Tibial artery (tissue), 4 donors: Measurements from ENCODE around the gene MBTPS1.

Experiments used
- DNase-seq, 2 donors: peaks; one replicate each; pipeline ENCODE4 v3.0.0-alpha.2; 2019
- H3K27ac ChIP-seq, 2 donors: fragments of 200-600 bp; sonication (generic) in 1 of 2; 1 replicate in 1 of 2; 2 replicates in 1 of 2; pipeline ENCODE4 v1.5.1; 2018 to 2019; ENCODE audit warnings: mild to moderate bottlenecking in 1 of 2
- H3K27me3 ChIP-seq, 2 donors: fragments of 200-600 bp; sonication (generic) in 1 of 2; one replicate each; pipeline versions ENCODE4 v1.5.1 to v1.6.0; 2016 to 2019
- H3K36me3 ChIP-seq, 3 donors: fragments of 200-600 bp; sonication (generic) in 2 of 3; one replicate each; pipeline ENCODE4 v1.5.1; 2016 to 2019; ENCODE audit warnings: mild to moderate bottlenecking in 2 of 3
- H3K4me1 ChIP-seq, 4 donors: fragments of 200-600 bp; sonication (generic) in 2 of 4; 1 replicate in 3 of 4; 2 replicates in 1 of 4; pipeline ENCODE4 v1.5.1; 2016 to 2019
- H3K4me3 ChIP-seq, 2 donors: fragments of 200-600 bp; sonication (generic) in 1 of 2; 1 replicate in 1 of 2; 2 replicates in 1 of 2; pipeline ENCODE4 v1.5.1; 2018 to 2019; ENCODE audit warnings: mild to moderate bottlenecking in 2 of 2
- H3K9me3 ChIP-seq, 3 donors: fragments of 200-600 bp; sonication (generic) in 1 of 3; one replicate each; pipeline ENCODE4 v1.5.1; 2016 to 2019
- intact Hi-C: fragments of 100-400 bp; cut with DNase I; formaldehyde crosslinking; loops from one replicate; pipeline ENCODE4 v1.15.0; 2023; ENCODE audit warnings: low total_unique reads
- TF ChIP-seq, protein P1 (sequence below), 2 experiments: fragments of 200-600 bp in 1 of 2; fragments of 450-650 bp in 1 of 2; IDR thresholded peaks; one replicate each; pipeline ENCODE4 v1.5.1; 2017 to 2019; ENCODE audit warnings: antibody characterized with exemption in 2 of 2, mild to moderate bottlenecking in 1 of 2, moderate library complexity in 1 of 2

The MBTPS1 gene

GRCh38 chr16:84027625-84028024 lies 89.1 kb downstream of the MBTPS1 start:
- intact Hi-C loops = no loop called here
- H3K4me3 ChIP-seq = no peak overlapping the region
- no peaks in the 10 kb centered on the region for H3K36me3 ChIP-seq
- peaks cover 0 to 22% of the 10 kb centered on the region in 2 donors for H3K27me3 ChIP-seq
- DNase-seq = no peak
- no peak overlapping the region for H3K27ac ChIP-seq
- H3K4me1 ChIP-seq = no peaks in the 10 kb centered on the region
- TF ChIP-seq, protein P1, sequence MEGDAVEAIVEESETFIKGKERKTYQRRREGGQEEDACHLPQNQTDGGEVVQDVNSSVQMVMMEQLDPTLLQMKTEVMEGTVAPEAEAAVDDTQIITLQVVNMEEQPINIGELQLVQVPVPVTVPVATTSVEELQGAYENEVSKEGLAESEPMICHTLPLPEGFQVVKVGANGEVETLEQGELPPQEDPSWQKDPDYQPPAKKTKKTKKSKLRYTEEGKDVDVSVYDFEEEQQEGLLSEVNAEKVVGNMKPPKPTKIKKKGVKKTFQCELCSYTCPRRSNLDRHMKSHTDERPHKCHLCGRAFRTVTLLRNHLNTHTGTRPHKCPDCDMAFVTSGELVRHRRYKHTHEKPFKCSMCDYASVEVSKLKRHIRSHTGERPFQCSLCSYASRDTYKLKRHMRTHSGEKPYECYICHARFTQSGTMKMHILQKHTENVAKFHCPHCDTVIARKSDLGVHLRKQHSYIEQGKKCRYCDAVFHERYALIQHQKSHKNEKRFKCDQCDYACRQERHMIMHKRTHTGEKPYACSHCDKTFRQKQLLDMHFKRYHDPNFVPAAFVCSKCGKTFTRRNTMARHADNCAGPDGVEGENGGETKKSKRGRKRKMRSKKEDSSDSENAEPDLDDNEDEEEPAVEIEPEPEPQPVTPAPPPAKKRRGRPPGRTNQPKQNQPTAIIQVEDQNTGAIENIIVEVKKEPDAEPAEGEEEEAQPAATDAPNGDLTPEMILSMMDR (IDR thresholded peaks at IDR 0.05) = no peak
- H3K9me3 ChIP-seq = no peaks in the 10 kb centered on the region

GRCh38 chr16:84026606-84027005 lies 90.1 kb downstream of the MBTPS1 start:
- intact Hi-C loops = no loop called here
- no peaks in the 10 kb centered on the region for H3K4me1 ChIP-seq
- H3K9me3 ChIP-seq = peaks cover 2 to 6% (median 5%) of the 10 kb centered on the region in 3 donors
- no peak overlapping the region for H3K27ac ChIP-seq
- H3K4me3 ChIP-seq = no peak overlapping the region
- TF ChIP-seq, protein P1 (IDR thresholded peaks at IDR 0.05) = no peak
- H3K27me3 ChIP-seq = peaks cover 0 to 22% of the 10 kb centered on the region in 2 donors
- H3K36me3 ChIP-seq = no peaks in the 10 kb centered on the region
- DNase-seq = no peak

- peak in 1 of 2 donors; percentile 31 for DNase-seq
- no peaks in the 10 kb centered on the region for H3K4me1 ChIP-seq
- intact Hi-C loops = no loop called here
Measured at GRCh38 chr16:84024854-84025253, 91.9 kb downstream of the MBTPS1 start.

GRCh38 chr16:84022644-84023043 lies 94.1 kb downstream of the MBTPS1 start:
- H3K36me3 ChIP-seq = no peaks in the 10 kb centered on the region
- H3K27me3 ChIP-seq = peaks cover 0 to 15% of the 10 kb centered on the region in 2 donors
- TF ChIP-seq, protein P1 (IDR thresholded peaks at IDR 0.05) = no peak
- H3K4me1 ChIP-seq = no peaks in the 10 kb centered on the region
- peaks cover 3 to 22% (median 10%) of the 10 kb centered on the region in 3 donors for H3K9me3 ChIP-seq
- no peak overlapping the region for H3K4me3 ChIP-seq
- intact Hi-C loops = no loop called here
- no peak for DNase-seq
- H3K27ac ChIP-seq = no peak overlapping the region

More at GRCh38 chr16:84024854-84025253, 91.9 kb downstream of the MBTPS1 start:
- Histone ChIP-seq H3K27ac (no peak overlapping the region), H3K36me3 (no peaks in the 10 kb centered on the region), H3K27me3 (peaks cover 0 to 22% of the 10 kb centered on the region in 2 donors), H3K9me3 (peaks cover 3 to 19% (median 10%) of the 10 kb centered on the region in 3 donors), H3K4me3 (no peak overlapping the region)
- TF ChIP-seq, protein P1 (IDR thresholded peaks at IDR 0.05) = no peak

- Histone ChIP-seq H3K9me3 (peaks cover 3 to 22% (median 10%) of the 10 kb centered on the region in 3 donors), H3K27me3 (peaks cover 0 to 11% of the 10 kb centered on the region in 2 donors), H3K4me3 (no peak overlapping the region), H3K4me1 (no peaks in the 10 kb centered on the region), H3K36me3 (no peaks in the 10 kb centered on the region), H3K27ac (no peak overlapping the region)
- TF ChIP-seq, protein P1 (IDR thresholded peaks at IDR 0.05) = no peak
- intact Hi-C loops = no loop called here
- DNase-seq = no peak
Measured at GRCh38 chr16:84021488-84021887, 95.3 kb downstream of the MBTPS1 start.

DNA sequence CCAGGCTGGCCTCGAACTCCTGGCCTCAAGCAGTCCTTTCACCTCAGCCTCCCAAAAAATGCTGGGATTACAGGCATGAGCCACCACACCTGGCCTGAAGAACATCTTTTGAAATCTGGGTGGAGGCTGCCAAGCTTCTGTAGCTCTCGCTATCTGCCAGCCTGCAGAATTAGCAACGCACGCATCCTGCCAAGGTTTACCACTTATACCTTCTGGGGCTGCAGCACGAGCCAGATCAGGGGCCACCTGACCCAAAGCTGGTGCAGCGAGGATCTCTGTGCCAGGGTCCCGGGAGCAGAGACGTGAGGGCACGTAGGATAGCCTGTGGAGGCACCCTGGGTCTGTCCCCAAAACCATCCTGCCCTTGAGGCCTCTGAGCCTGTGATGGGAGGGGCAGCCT lies 96.4 kb downstream of the MBTPS1 start:
- no peaks in the 10 kb centered on the region for H3K4me1 ChIP-seq
- no peaks in the 10 kb centered on the region for H3K36me3 ChIP-seq
- H3K27me3 ChIP-seq = peaks cover 0 to 3% of the 10 kb centered on the region in 2 donors
- H3K4me3 ChIP-seq = no peak overlapping the region
- intact Hi-C loops = no loop called here
- no peak for DNase-seq
- peaks cover 3 to 22% (median 10%) of the 10 kb centered on the region in 3 donors for H3K9me3 ChIP-seq
- TF ChIP-seq, protein P1 (IDR thresholded peaks at IDR 0.05) = no peak
- no peak overlapping the region for H3K27ac ChIP-seq
